Bronchial epithelial cell (primary cell): Measurements from ENCODE around the gene CCDC91. TPM values are rescaled to one million over a fixed set of nuclear protein-coding genes. Genes with fewer than 3 reads are reported as not detected.

Source experiments
- DNase-seq: peaks from one replicate; pipeline ENCODE4 v3.0.0-alpha.2; 2010; ENCODE audit warnings: low read depth
- FAIRE-seq: peaks from 2 replicates; lab custom pipeline; 2011; peaks lifted over from hg19 to GRCh38; lab: Jason Lieb, UNC
- H3K27me3 ChIP-seq: 2 replicates; pipeline ENCODE4 v1.5.1; 2011; ENCODE audit warnings: low read length; ENCODE audit not compliant: control insufficient read depth, insufficient read depth
- H3K36me3 ChIP-seq: 2 replicates; pipeline ENCODE4 v1.5.1; 2011; ENCODE audit warnings: low read length; ENCODE audit not compliant: control insufficient read depth, insufficient read depth
- H3K4me3 ChIP-seq: 2 replicates; pipeline ENCODE4 v1.5.1; 2011; ENCODE audit warnings: mild to moderate bottlenecking, low read depth, low read length, control low read depth
- total RNA-seq: library from RNA; depleted of rRNA; stranded (reverse); fragments of >200 nt; gene quantifications from 2 replicates; pipeline ENCODE4 v1.2.1, GENCODE V29; 2014
- TF ChIP-seq, protein P1 (sequence below): IDR thresholded peaks from 2 replicates; pipeline ENCODE4 v1.5.1; 2011; ENCODE audit warnings: mild to moderate bottlenecking, moderate library complexity, low read length, control low read depth, inconsistent platforms; ENCODE audit not compliant: insufficient read depth, severe bottlenecking

CCDC91 gene
- total RNA-seq, 1 donor from 2014 or later: 26.3 TPM

DNA sequence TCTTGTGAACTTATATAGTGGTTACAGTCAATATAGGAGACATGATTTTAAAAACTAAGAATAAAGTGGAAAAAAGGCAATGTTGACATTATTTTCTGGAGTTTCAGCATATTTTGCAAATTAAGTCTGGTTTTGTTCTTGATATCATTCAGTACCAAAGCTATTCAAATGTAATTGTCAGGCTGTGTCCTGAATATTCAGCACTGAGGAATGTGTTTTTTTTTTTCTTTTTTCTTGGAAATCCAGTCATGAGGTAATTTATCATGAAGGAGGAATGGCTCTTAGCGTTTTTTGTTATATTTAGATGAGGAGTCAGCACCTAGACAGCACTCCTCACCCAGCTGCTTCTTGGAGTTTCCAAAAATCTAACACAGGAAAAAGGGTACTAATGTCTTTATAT lies 225.5 kb downstream of the CCDC91 start:
- no peaks in the 10 kb centered on the region for H3K27me3 ChIP-seq
- no peaks in the 10 kb centered on the region for H3K36me3 ChIP-seq
- FAIRE-seq (no peak), DNase-seq (peak; percentile 71)
- TF ChIP-seq, protein P1, sequence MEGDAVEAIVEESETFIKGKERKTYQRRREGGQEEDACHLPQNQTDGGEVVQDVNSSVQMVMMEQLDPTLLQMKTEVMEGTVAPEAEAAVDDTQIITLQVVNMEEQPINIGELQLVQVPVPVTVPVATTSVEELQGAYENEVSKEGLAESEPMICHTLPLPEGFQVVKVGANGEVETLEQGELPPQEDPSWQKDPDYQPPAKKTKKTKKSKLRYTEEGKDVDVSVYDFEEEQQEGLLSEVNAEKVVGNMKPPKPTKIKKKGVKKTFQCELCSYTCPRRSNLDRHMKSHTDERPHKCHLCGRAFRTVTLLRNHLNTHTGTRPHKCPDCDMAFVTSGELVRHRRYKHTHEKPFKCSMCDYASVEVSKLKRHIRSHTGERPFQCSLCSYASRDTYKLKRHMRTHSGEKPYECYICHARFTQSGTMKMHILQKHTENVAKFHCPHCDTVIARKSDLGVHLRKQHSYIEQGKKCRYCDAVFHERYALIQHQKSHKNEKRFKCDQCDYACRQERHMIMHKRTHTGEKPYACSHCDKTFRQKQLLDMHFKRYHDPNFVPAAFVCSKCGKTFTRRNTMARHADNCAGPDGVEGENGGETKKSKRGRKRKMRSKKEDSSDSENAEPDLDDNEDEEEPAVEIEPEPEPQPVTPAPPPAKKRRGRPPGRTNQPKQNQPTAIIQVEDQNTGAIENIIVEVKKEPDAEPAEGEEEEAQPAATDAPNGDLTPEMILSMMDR: no peak
- H3K4me3 ChIP-seq: no peak overlapping the region

DNA sequence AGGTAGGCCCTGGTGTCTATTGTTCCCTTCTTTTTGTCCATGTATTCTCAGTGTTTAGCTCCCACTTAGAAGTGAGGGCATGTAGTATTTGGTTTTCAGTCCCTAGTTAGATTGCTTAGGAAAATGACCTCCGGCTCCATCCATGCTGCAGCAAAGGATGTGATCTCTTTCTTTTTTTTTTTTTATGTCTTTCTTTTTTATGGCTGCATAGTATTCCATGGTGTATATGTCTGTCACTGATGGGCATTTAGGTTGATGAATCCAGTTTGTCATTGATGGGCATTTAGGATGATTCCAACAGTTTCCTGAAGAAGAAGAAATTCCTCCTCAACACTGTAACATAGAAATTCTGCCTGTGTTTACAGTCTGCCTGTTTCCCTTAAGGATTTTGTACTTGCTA lies 231.1 kb downstream of the CCDC91 start:
- TF ChIP-seq, protein P1: no peak
- Histone ChIP-seq H3K36me3 (no peaks in the 10 kb centered on the region), H3K4me3 (no peak overlapping the region), H3K27me3 (no peaks in the 10 kb centered on the region)
- no peak for DNase-seq
- no peak for FAIRE-seq

DNA sequence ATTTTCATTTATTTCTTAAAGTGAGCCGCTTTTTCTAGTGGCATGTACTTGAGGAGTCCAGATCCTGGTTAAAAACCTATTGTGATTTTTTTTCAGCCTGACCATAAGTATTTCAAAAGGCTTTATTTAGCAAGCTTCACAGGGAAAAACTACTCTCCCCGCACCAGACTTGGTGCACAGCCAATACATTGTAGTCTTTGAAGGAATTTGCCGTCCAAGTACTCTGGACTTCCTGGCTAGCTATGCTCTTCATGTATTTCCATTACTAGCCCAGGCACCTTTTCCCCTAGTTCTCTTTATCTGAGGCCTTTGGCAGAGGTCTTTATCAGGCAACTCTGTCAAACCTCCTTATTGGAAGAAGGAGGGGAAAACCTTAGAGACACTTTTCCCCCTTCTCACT lies 234.7 kb downstream of the CCDC91 start:
- TF ChIP-seq, protein P1: no peak
- DNase-seq (peak; percentile 13), FAIRE-seq (no peak)
- H3K36me3 ChIP-seq: no peaks in the 10 kb centered on the region
- H3K4me3 ChIP-seq: no peak overlapping the region
- no peaks in the 10 kb centered on the region for H3K27me3 ChIP-seq

DNA sequence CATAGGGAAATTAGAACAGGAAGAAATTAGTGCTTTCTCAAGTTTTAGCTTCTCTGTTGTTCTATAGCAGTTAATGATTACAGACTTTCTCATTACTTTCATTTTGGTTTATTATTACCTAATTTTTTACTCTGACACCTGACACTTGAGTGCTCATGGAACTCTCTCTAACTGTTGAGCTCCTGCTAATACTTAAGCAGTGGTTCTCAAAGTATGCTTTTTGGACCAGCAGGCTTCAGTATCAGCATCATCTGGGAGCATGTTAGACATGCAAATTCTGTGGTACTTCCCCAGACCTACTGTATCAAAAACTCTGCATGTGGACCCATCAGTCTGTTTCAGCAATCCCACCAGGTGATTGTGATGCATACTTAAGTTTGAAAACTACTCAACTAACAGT lies 235.3 kb downstream of the CCDC91 start:
- no peaks in the 10 kb centered on the region for H3K36me3 ChIP-seq
- no peak overlapping the region for H3K4me3 ChIP-seq
- H3K27me3 ChIP-seq: no peaks in the 10 kb centered on the region
- TF ChIP-seq, protein P1: no peak
- DNase-seq (no peak), FAIRE-seq (no peak)

DNA sequence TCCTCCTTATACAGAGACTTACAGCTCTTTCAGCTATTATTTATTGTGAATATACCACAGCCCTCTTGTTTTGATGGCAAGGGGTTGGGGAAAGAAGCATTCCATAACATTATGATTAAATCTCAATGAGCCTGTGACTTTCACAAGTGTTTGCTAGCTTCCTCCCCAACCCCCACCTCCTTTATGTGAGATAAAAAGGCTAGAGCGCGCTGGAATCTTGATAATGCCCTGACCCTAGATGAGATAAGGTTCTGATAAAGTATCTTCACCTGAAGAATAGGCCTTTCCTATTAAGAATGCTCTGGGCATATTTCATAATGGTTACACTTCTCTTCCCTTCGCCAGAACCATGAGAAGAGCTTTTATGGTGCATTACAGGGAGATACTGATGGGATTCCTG lies 236.8 kb downstream of the CCDC91 start:
- Histone ChIP-seq H3K27me3 (no peaks in the 10 kb centered on the region), H3K4me3 (no peak overlapping the region), H3K36me3 (no peaks in the 10 kb centered on the region)
- DNase-seq: no peak
- no peak for FAIRE-seq
- TF ChIP-seq, protein P1: no peak

DNA sequence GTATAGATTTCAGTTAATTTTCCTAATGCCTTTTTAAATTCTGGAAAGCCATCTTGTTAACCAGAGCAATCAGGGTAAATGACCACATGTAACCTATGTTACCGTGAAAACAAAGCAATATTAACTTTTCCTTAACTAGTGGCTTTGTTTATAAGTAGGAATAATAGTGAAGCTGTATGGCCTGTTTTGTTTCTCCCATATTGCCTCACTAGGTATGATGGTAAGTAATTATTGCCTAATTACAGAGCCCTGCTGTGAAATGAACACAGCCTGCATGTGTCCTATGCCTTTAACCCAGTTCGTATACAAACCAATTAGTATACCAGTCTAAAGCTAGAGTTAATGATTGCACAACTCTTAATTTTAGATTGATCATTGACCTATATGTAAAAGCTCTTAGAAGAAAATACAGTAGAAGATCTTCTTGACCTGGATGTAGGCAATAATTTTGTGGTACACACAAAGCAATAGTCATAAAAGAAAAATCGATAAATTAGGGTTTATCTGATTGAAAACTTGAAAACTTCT lies 249.9 kb downstream of the CCDC91 start:
- Histone ChIP-seq H3K27me3 (no peaks in the 10 kb centered on the region), H3K4me3 (no peak overlapping the region), H3K36me3 (no peaks in the 10 kb centered on the region)
- TF ChIP-seq, protein P1: no peak
- DNase-seq: no peak
- no peak for FAIRE-seq
